GM12875 (cell line): ENCODE measurements around the gene SLC27A4.

ENCODE experiments used
- H3K4me3 ChIP-seq: one replicate; pipeline ENCODE4 v1.5.1; 2011; ENCODE audit warnings: low read depth, low read length, control low read depth
- CTCF ChIP-seq: IDR thresholded peaks from 2 replicates; pipeline ENCODE4 v1.5.1; 2011; ENCODE audit warnings: low read depth, mild to moderate bottlenecking, control low read depth, inconsistent platforms, low read length, moderate library complexity, borderline replicate concordance; ENCODE audit not compliant: insufficient read depth

Gene SLC27A4

GRCh38 chr9:128384801-128385495, 44.6 kb downstream of the SLC27A4 start:
- TF ChIP-seq CTCF, result no peak
- no peak overlapping the region for H3K4me3 ChIP-seq

- TF ChIP-seq CTCF, result no peak
- H3K4me3 ChIP-seq, result no peak overlapping the region
Observed at GRCh38 chr9:128385496-128386460, 45.5 kb downstream of the SLC27A4 start.

GRCh38 chr9:128388150-128388549, 47.8 kb downstream of the SLC27A4 start:
- no peak for TF ChIP-seq CTCF
- H3K4me3 ChIP-seq, result no peak overlapping the region

- H3K4me3 ChIP-seq, result no peak overlapping the region
- TF ChIP-seq CTCF, result no peak
Observed at GRCh38 chr9:128389395-128390149, 49.2 kb downstream of the SLC27A4 start.

- H3K4me3 ChIP-seq, result no peak overlapping the region
- no peak for TF ChIP-seq CTCF
Observed at GRCh38 chr9:128390150-128390812, 50.0 kb downstream of the SLC27A4 start.

- TF ChIP-seq CTCF, result no peak
Observed at GRCh38 chr9:128390813-128391711, 50.7 kb downstream of the SLC27A4 start.

More at GRCh38 chr9:128390813-128391711, 50.7 kb downstream of the SLC27A4 start:
- no peak overlapping the region for H3K4me3 ChIP-seq
